ENCODE measurements around the gene CARD19. TPM values are rescaled to one million over a fixed set of nuclear protein-coding genes. Genes with fewer than 3 reads are reported as not detected.

CARD19 gene
- total RNA-seq, 1 experiment from 2014 or later = 54.5 TPM

DNA sequence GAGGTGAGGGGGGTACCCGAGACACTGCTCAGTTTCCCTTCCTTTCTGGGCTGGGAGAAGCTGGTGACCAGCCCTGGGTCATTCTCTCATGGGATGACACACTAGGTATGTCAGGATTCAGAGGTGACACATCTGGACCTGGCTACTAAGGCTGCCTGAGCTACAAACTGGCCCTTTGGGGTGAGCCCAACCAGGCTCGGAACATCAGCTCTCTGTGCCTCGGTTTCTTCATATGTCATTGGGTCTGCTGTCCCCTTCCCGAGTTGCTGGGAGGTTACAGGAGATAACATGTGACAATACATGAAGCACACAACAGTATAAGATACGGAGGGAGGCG, 11.8 kb downstream of the CARD19 start:
- Histone ChIP-seq H3K4me3 (replicated peaks in 1 of 2; ENCODE audit: low read depth in 1 of 2, low read length in 2 of 2) (no peak overlapping the region), H3K79me2 (ENCODE audit: insufficient read depth, low read length) (peaks cover 49% of the 10 kb centered on the region), H3K27me3 (ENCODE audit: insufficient read depth, low read length) (no peaks in the 10 kb centered on the region), H3K9me3 (ENCODE audit: control insufficient read depth in 1 of 2, insufficient read depth in 1 of 2, low read depth in 1 of 2, low read length in 2 of 2) (peaks cover 5 to 6% of the 10 kb centered on the region in 2 experiments; a peak in 1 of 4 replicates), H4K20me1 (ENCODE audit: insufficient read depth) (no peaks in the 10 kb centered on the region), H3K27ac (ENCODE audit: low read depth, low read length) (no peak overlapping the region), H3K4me2 (ENCODE audit: low read length) (no peak overlapping the region), H3K9me2 (ENCODE audit: insufficient read depth) (no peaks in the 10 kb centered on the region), H3K36me3 (ENCODE audit: control insufficient read depth in 1 of 2, insufficient read depth in 2 of 2, low read length in 2 of 2) (peaks cover 3 to 4% of the 10 kb centered on the region in 2 experiments; a peak in 3 of 4 replicates), H3K4me1 (ENCODE audit: control insufficient read depth in 1 of 2, insufficient read depth in 2 of 2, low read length in 2 of 2) (peaks cover 0 to 18% of the 10 kb centered on the region in 2 experiments; a peak in 2 of 4 replicates), H3K9ac (ENCODE audit: low read length) (no peak overlapping the region), H2AFZ (ENCODE audit: low read depth, low read length, poor library complexity, severe bottlenecking) (no peak overlapping the region)
- ChIA-PET RAD21 (ENCODE audit: low non-redundant PET in 1 of 2, low total read pairs in 2 of 2, uncharacterized antibody in 2 of 2, unreplicated experiment in 2 of 2) (interaction anchor here in 1 of 2 experiments (0.6 kb wide), 1 partner anchor 295 kb away, joined by 3 read pairs; no protein-coding TSS in a partner anchor), CTCF (interaction anchor here (1.4 to 3.7 kb wide), 5 partner anchors 9 to 195 kb away, joined by 3 to 35 read pairs (median 12); no protein-coding TSS in a partner anchor), POLR2A (interaction anchor here (1.7 kb wide), 1 partner anchor 12 kb away, joined by 5 read pairs; no protein-coding TSS in a partner anchor)
- no TSS peak for BruUV-seq (replicated peaks)
- no peak for DNase-seq (ENCODE audit: low read depth, low spot score)
- intact Hi-C loops (cut with micrococcal nuclease) = loop anchor here (2.0 to 5.0 kb wide), 2 partner anchors 45 to 197 kb away; no protein-coding TSS in a partner anchor
- ATAC-seq = no peak
- TF ChIP-seq SP1 (IDR thresholded peaks at IDR 0.05; ENCODE audit: low read depth) (no peak), YY1 (IDR thresholded peaks at IDR 0.05; ENCODE audit: extremely low read depth, insufficient replicate concordance, low read depth, low read length) (no peak), EGR1 (IDR thresholded peaks at IDR 0.05; ENCODE audit: low read depth) (no peak), POLR2AphosphoS5 (IDR thresholded peaks at IDR 0.05; ENCODE audit: low read depth, low read length) (no peak), FOSL1 (IDR thresholded peaks at IDR 0.05; ENCODE audit: low read depth) (no peak), EZH2phosphoT487 (IDR thresholded peaks at IDR 0.05; ENCODE audit: borderline replicate concordance) (no peak)
- TF ChIP-seq, protein P1, sequence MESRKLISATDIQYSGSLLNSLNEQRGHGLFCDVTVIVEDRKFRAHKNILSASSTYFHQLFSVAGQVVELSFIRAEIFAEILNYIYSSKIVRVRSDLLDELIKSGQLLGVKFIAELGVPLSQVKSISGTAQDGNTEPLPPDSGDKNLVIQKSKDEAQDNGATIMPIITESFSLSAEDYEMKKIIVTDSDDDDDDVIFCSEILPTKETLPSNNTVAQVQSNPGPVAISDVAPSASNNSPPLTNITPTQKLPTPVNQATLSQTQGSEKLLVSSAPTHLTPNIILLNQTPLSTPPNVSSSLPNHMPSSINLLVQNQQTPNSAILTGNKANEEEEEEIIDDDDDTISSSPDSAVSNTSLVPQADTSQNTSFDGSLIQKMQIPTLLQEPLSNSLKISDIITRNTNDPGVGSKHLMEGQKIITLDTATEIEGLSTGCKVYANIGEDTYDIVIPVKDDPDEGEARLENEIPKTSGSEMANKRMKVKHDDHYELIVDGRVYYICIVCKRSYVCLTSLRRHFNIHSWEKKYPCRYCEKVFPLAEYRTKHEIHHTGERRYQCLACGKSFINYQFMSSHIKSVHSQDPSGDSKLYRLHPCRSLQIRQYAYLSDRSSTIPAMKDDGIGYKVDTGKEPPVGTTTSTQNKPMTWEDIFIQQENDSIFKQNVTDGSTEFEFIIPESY (IDR thresholded peaks at IDR 0.05; ENCODE audit: extremely low read depth, insufficient replicate concordance, low read length) = no peak
